ENCODE results near the gene P2RY1. TPM values are rescaled to one million over a fixed set of nuclear protein-coding genes. Genes with fewer than 3 reads are reported as not detected.

The P2RY1 gene
- total RNA-seq, 2 experiments from 2014 or later: 0.15 to 0.17 TPM

- Mint-ChIP-seq H3K36me3 (no peaks in the 10 kb centered on the region), H3K4me1 (ENCODE audit: low read depth) (no peaks in the 10 kb centered on the region), H3K27me3 (no peaks in the 10 kb centered on the region), H3K4me3 (no peak overlapping the region), H3K27ac (no peak overlapping the region), H3K9me3 (peaks cover 2% of the 10 kb centered on the region)
- DNase-seq: no peak
- POLR2A ChIA-PET: no interaction called here
- CTCF ChIA-PET: no interaction called here
- intact Hi-C loops (cut with micrococcal nuclease): no loop called here
These were observed 44.9 kb downstream of the P2RY1 start for GRCh38 chr3:152879790-152880174.

- POLR2A ChIA-PET: no interaction called here
- Mint-ChIP-seq H3K9me3 (no peaks in the 10 kb centered on the region), H3K27ac (no peak overlapping the region), H3K27me3 (no peaks in the 10 kb centered on the region), H3K4me1 (ENCODE audit: low read depth) (no peaks in the 10 kb centered on the region), H3K4me3 (no peak overlapping the region), H3K36me3 (no peaks in the 10 kb centered on the region)
- no peak for DNase-seq
- CTCF ChIA-PET: no interaction called here
- intact Hi-C loops (cut with micrococcal nuclease): no loop called here
These were observed 50.1 kb downstream of the P2RY1 start for GRCh38 chr3:152885076-152885475.

Data from activated CD4-positive, alpha-beta memory T cell treated with anti-CD3 and anti-CD28 coated beads for 36 hours (primary cell).